ENCODE data around the gene SLC37A3. TPM values are rescaled to one million over a fixed set of nuclear protein-coding genes. Genes with fewer than 3 reads are reported as not detected.

SLC37A3 gene
- total RNA-seq, 1 experiment from 2014 or later: 25.5 TPM

DNA sequence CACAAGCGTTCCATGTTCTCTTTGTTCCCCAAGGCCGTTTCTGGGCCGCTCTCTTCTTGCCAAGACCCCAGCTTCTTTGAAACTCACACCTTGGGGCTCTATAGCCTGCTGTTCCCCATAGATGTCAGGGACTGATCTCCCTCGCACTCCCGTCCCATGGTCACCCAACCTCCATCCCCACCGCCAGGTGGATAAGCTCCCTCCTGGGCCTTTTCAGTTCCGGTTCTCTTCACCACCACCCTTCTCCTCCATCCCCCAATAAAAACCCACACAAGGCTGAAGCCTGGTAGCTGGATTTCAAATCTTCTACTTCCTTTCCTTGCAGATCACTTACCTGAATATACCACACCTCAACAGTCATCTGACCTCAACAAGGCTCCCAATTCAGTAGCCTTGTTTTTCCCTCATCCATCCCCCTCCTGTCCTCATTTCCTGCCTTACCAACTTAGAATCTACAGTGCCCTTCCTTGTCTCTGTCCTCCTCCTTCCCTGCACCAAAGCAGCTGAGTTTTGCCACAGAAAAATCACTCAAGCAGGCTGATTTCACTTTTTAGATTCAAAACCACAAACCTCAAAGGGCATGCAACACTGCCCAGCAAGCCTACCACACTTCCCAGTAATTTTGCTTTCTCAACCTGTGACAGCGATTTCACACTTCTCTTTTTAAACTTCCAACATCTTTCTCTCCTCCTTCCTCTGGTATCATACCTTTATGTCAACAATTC is 7.7 kb downstream of the SLC37A3 start:
- ChIA-PET POLR2A (no interaction called here), CTCF (no interaction called here)
- H3K4me3 Mint-ChIP-seq (ENCODE audit: unreplicated experiment): no peak overlapping the region
- H3K27ac Mint-ChIP-seq (ENCODE audit: low read depth, unreplicated experiment): no peak overlapping the region
- intact Hi-C loops (cut with micrococcal nuclease): no loop called here
- H3K4me1 Mint-ChIP-seq (ENCODE audit: insufficient read depth, unreplicated experiment): no peaks in the 10 kb centered on the region
- TF ChIP-seq, protein P1, sequence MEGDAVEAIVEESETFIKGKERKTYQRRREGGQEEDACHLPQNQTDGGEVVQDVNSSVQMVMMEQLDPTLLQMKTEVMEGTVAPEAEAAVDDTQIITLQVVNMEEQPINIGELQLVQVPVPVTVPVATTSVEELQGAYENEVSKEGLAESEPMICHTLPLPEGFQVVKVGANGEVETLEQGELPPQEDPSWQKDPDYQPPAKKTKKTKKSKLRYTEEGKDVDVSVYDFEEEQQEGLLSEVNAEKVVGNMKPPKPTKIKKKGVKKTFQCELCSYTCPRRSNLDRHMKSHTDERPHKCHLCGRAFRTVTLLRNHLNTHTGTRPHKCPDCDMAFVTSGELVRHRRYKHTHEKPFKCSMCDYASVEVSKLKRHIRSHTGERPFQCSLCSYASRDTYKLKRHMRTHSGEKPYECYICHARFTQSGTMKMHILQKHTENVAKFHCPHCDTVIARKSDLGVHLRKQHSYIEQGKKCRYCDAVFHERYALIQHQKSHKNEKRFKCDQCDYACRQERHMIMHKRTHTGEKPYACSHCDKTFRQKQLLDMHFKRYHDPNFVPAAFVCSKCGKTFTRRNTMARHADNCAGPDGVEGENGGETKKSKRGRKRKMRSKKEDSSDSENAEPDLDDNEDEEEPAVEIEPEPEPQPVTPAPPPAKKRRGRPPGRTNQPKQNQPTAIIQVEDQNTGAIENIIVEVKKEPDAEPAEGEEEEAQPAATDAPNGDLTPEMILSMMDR (IDR thresholded peaks at IDR 0.05; ENCODE audit: unreplicated experiment): no peak
- no peaks in the 10 kb centered on the region for H3K9me3 Mint-ChIP-seq (ENCODE audit: unreplicated experiment)
- H3K27me3 Mint-ChIP-seq (ENCODE audit: insufficient read depth, unreplicated experiment): no peaks in the 10 kb centered on the region
- DNase-seq (ENCODE audit: unreplicated experiment): no peak
- H3K36me3 Mint-ChIP-seq (ENCODE audit: insufficient read depth, unreplicated experiment): no peaks in the 10 kb centered on the region
- no TSS peak for BruUV-seq (replicated peaks)

DNA sequence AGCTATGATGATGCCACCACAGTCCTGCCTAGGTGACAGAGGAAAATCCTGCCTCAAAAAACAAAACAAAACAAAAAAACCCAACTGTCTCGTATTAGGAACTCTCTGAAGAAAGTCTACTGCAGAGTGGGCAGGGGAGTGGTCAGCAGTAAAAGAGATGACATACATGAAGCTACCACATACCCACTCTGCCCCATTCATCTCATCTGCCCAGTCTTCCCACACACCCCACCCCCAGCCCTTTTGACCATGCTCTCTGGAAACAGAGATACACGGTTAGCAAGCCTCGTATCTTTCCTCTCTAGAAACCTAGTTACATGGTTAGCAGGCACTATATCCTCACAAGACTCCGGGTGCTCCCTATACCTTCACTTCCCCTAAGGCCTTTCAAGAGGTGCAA is 8.3 kb downstream of the SLC37A3 start:
- Mint-ChIP-seq H3K36me3 (ENCODE audit: insufficient read depth, unreplicated experiment) (no peaks in the 10 kb centered on the region), H3K4me1 (ENCODE audit: insufficient read depth, unreplicated experiment) (no peaks in the 10 kb centered on the region), H3K27me3 (ENCODE audit: insufficient read depth, unreplicated experiment) (no peaks in the 10 kb centered on the region), H3K4me3 (ENCODE audit: unreplicated experiment) (no peak overlapping the region), H3K27ac (ENCODE audit: low read depth, unreplicated experiment) (no peak overlapping the region), H3K9me3 (ENCODE audit: unreplicated experiment) (no peaks in the 10 kb centered on the region)
- TF ChIP-seq, protein P1 (IDR thresholded peaks at IDR 0.05; ENCODE audit: unreplicated experiment): no peak
- intact Hi-C loops (cut with micrococcal nuclease): no loop called here
- ChIA-PET POLR2A (no interaction called here), CTCF (no interaction called here)
- no TSS peak for BruUV-seq (replicated peaks)
- no peak for DNase-seq (ENCODE audit: unreplicated experiment)

DNA sequence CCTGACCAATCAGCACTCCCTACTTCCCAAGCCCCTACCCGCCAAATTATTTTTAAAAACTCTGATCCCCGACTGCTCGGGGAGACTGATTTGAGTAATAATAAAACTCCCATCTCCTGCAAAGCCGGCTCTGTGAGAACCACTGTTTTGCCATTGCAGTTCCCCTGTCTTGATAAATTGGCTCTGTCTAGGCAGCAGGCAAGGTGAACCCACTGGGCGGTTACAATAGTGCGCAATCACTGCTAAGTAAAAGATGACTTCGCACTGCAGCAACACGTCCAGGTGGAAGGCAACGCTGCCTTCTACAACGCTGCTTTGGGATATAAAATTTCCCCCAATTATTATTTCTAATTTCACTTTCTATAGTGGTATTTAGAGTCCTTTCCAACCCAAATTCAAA is 8.9 kb downstream of the SLC37A3 start:
- no peaks in the 10 kb centered on the region for H3K27me3 Mint-ChIP-seq (ENCODE audit: insufficient read depth, unreplicated experiment)
- H3K27ac Mint-ChIP-seq (ENCODE audit: low read depth, unreplicated experiment): no peak overlapping the region
- DNase-seq (ENCODE audit: unreplicated experiment): no peak
- intact Hi-C loops (cut with micrococcal nuclease): no loop called here
- no TSS peak for BruUV-seq (replicated peaks)
- no peaks in the 10 kb centered on the region for H3K36me3 Mint-ChIP-seq (ENCODE audit: insufficient read depth, unreplicated experiment)
- ChIA-PET POLR2A (no interaction called here), CTCF (no interaction called here)
- H3K9me3 Mint-ChIP-seq (ENCODE audit: unreplicated experiment): no peaks in the 10 kb centered on the region
- no peak overlapping the region for H3K4me3 Mint-ChIP-seq (ENCODE audit: unreplicated experiment)
- H3K4me1 Mint-ChIP-seq (ENCODE audit: insufficient read depth, unreplicated experiment): no peaks in the 10 kb centered on the region
- TF ChIP-seq, protein P1 (IDR thresholded peaks at IDR 0.05; ENCODE audit: unreplicated experiment): no peak

DNA sequence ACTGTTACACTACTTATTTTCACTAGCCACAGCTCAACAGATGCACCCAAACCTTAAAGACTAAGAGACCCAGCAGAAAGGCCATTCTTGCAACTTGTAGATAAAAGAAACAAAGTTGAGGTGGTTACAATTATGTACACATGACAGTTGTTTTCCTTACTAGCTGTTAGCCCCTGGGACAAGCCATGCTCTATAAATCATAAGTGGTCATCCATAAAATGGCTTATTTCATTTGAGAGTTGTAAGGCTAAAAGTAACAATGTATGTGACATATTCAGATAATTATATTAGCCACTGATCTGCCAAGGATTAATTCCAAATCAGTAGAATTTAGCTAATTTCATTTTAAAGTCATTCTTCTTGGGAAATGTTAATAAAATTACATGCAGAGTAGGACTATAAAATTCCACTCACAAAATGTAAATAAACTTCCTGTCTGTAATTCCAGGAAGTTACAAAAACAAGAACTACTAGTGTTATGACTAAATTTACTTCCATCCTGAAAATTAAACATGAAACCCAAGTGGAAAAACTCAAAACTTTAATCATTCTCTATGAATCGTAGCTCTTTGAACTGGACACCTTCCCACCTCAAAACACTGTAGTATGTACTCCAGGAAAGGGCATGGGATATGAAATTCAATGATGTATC is 13.3 kb downstream of the SLC37A3 start:
- H3K4me1 Mint-ChIP-seq (ENCODE audit: insufficient read depth, unreplicated experiment): no peaks in the 10 kb centered on the region
- TF ChIP-seq, protein P1 (IDR thresholded peaks at IDR 0.05; ENCODE audit: unreplicated experiment): no peak
- no peaks in the 10 kb centered on the region for H3K9me3 Mint-ChIP-seq (ENCODE audit: unreplicated experiment)
- no TSS peak for BruUV-seq (replicated peaks)
- H3K4me3 Mint-ChIP-seq (ENCODE audit: unreplicated experiment): no peak overlapping the region
- CTCF ChIA-PET: interaction anchor here (0.7 to 1.2 kb wide), 3 partner anchors 12 to 108 kb away, joined by 3 to 6 read pairs (median 3); no protein-coding TSS in a partner anchor
- intact Hi-C loops (cut with micrococcal nuclease): no loop called here
- H3K27ac Mint-ChIP-seq (ENCODE audit: low read depth, unreplicated experiment): no peak overlapping the region
- no peak for DNase-seq (ENCODE audit: unreplicated experiment)
- H3K36me3 Mint-ChIP-seq (ENCODE audit: insufficient read depth, unreplicated experiment): peaks cover 19% of the 10 kb centered on the region
- POLR2A ChIA-PET: interaction anchor here (1.0 to 2.1 kb wide), 3 partner anchors 9 to 13 kb away, joined by 3 to 7 read pairs (median 7); partner anchors contain the start of gene SLC37A3
- no peaks in the 10 kb centered on the region for H3K27me3 Mint-ChIP-seq (ENCODE audit: insufficient read depth, unreplicated experiment)
